GM18519 (cell line): ENCODE results near the gene SLC2A4RG.
"Not testable (repeated sequence)": the region's sequence is repeated elsewhere in the genome, so short reads cannot be mapped to it uniquely, and the experiment has no call there.

ENCODE experiments used
- ATAC-seq: cut with Tn5 transposase; IDR thresholded peaks from one replicate; pipeline ENCODE4 v1.9.1; 2021; ENCODE audit warnings: mild to moderate bottlenecking, moderate library complexity; ENCODE audit not compliant: unreplicated experiment, low FRiP score

SLC2A4RG gene

GRCh38 chr20:63709149-63709527 is 30.4 kb upstream of the SLC2A4RG start:
- no peak for ATAC-seq

DNA sequence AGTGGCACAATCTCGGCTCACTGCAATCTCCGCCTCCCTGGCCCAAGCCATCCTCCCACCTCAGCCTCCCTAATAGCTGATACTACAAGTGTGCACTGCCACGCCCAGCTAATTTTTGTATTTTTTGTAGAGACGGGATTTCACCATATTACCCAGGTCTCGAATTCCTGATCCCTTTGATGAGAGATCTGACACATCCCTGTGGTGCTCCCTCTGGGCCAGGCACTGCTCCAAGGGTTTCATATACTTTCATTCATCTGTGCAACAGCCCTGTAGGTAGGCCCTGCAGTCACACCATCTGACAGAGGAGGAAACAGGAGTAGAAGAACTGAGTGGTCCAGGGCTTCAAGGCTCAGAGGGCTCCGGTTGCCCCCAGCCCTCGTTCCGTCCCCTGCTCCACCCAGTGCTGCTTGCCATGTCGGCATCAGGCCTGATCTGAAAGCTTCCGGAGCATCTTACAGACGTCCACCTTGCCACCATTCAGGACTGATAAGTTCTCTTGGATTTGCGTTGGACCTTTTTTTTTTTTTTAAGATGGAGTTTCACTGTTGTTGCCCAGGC is 28.4 kb upstream of the SLC2A4RG start:
- ATAC-seq: no peak

DNA sequence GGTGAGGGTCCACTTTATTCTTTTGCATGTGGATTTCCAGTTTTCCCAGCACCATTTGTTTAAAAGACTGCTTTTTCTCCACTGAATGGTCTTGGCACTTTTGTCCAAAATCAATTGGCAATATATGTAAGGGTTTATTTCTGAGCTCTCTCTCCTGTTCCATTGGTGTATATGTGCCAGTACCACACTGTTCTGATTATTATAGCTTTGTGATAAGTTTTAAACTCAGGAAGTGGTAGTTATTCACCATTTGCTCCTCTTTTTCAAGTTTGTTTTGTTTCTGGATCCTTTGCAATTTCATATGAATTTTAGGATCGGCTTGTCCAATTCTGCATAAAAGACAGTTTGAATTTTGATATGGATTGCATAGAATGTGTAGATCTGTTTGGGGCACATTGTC is 27.4 kb upstream of the SLC2A4RG start:
- ATAC-seq: no peak

DNA sequence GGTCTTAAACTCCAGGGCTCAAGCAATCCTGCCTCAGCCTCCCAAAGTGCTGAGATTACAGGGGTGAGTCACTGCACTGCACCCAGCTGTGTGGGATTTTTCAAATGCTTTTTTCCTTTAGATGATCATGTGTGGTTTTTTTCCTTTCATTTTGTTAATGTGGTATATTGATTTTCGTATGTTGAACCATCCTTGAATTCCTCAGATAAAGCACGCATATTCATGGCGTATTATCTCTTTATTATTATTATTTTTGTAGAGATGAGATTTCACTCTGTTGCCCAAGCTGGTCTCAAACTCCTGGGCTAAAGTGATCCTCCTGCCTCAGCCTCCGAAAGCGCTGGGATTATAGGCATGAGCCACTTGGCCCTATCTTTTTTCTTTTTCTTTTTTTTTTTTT is 24.7 kb upstream of the SLC2A4RG start:
- ATAC-seq: no peak

GRCh38 chr20:63718996-63719395 is 20.6 kb upstream of the SLC2A4RG start:
- no peak for ATAC-seq

DNA sequence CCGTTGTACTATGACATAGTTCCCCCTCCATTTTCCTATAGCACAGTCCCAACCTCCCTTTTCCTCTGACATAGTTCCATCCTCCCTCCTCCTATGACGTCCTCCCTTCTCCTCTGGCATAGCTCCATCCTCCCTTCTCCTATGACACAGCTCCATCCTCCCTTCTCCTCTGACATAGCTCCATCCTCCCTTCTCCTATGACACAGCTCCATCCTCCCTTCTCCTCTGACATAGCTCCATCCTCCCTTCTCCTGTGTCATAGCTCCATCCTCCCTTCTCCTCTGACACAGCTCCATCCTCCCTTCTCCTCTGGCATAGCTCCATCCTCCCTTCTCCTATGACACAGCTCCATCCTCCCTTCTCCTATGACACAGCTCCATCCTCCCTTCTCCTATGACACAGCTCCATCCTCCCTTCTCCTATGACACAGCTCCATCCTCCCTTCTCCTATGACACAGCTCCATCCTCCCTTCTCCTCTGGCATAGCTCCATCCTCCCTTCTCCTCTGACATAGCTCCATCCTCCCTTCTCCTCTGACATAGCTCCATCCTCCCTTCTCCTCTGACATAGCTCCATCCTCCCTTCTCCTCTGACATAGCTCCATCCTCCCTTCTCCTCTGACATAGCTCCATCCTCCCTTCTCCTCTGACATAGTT is 16.5 kb upstream of the SLC2A4RG start:
- ATAC-seq: not testable (repeated sequence)

- ATAC-seq: not testable (repeated sequence)
Measured at GRCh38 chr20:63730189-63730733, 9.3 kb upstream of the SLC2A4RG start.

DNA sequence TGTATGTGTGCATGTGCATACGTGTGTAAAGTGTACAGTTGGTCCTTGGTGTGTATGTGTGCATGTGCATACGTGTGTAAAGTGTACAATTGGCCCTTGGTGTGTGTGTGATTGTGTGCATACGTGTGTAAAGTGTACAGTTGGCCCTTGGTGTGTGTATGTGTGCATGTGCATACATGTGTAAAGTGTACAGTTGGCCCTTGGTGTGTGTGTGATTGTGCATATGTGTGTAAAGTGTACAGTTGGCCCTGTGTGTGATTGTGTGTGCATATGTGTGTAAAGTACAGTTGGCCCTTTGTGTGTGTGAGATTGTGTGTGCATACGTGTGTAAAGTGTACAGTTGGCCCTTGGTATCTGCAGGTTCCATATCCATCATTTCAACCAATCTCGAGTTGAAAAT is 8.2 kb upstream of the SLC2A4RG start:
- ATAC-seq: no peak

DNA sequence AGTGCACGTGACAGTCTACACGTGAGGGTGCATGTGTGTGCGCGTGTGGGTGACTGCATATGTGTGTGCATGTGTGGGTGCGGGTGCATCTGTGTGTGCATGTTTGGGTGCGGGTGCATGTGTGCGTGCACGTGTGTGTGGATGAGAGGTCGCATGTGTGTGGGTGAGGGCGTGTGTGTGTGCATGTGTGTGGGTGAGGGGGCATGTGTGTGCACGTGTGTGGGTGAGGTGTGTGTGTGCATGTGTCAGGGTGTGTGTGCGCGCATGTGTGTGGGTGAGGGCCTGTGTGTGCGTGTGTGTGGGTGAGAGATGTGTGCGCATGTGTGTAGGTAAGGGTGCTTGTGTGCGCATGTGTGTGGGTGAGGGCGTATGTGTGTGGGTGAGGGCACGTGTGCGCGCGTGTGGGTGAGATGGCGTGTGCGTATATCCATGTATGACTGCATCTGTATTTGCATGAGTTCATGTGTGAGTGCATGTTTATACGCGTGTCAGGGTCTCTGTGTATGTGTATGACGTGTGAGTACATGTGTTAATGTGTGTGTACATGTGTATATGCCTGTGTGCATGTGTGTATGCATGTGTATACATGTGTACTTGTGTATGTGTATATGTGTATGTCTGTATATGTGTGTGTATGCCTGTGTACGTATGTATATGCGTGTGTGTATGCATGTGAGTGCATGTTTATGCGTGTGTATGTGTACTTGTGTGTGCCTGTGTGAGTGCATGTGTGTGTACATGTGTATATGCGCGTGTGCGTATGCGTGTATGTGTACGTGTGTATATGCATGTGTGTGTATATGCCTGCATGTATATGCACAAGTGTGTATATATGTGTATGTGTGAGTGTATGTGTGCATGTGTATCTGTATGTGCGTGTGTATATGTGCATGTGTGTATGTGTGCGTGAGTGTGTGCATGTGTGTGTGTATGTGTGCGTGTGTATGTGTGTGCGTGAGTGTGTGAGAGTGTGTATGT is 7.2 kb upstream of the SLC2A4RG start:
- no peak for ATAC-seq

DNA sequence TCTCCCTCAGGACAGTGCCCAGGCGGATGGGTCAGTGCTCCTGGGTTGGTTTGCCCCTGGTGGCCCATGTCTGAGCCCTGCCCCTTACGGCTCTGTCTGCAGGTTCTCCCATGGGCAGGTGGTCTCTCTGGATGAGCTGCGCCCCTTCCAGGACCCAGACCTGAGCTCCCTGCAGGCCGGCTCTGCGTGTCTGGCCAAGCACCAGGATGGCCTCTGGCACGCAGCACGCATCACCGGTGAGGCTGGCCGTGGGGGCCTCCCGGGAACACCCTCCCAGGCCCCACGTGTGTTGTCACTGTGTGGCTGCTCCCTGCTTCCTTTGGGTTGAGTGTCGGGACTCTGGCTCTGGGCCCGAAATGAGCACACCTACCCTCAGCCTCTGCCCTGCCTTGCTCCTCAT is 6.5 kb upstream of the SLC2A4RG start:
- no peak for ATAC-seq

DNA sequence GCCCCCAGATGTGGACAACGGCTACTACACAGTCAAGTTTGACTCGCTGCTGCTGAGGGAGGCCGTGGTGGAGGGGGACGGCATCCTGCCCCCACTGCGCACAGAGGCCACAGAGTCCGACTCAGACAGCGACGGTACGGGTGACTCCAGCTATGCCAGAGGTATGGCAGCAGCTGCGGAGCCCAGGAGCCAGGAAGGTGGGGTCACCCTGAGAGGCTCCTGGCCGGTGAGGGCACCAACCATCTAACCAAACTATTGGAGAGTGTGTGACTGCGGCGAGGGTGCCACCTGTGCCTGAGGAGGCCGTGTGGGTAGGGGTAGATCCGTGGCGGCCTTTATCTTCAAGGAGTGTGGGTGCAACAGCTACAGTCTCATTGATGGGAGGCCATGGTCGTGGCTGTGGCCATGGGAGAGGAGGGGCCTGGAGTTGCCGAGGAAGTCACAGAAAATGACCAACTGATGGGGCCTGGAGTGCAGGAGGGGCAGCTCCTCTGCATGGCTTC is 5.9 kb upstream of the SLC2A4RG start:
- ATAC-seq: no peak

- ATAC-seq: no peak
Measured at GRCh38 chr20:63734111-63734945, 5.2 kb upstream of the SLC2A4RG start.

DNA sequence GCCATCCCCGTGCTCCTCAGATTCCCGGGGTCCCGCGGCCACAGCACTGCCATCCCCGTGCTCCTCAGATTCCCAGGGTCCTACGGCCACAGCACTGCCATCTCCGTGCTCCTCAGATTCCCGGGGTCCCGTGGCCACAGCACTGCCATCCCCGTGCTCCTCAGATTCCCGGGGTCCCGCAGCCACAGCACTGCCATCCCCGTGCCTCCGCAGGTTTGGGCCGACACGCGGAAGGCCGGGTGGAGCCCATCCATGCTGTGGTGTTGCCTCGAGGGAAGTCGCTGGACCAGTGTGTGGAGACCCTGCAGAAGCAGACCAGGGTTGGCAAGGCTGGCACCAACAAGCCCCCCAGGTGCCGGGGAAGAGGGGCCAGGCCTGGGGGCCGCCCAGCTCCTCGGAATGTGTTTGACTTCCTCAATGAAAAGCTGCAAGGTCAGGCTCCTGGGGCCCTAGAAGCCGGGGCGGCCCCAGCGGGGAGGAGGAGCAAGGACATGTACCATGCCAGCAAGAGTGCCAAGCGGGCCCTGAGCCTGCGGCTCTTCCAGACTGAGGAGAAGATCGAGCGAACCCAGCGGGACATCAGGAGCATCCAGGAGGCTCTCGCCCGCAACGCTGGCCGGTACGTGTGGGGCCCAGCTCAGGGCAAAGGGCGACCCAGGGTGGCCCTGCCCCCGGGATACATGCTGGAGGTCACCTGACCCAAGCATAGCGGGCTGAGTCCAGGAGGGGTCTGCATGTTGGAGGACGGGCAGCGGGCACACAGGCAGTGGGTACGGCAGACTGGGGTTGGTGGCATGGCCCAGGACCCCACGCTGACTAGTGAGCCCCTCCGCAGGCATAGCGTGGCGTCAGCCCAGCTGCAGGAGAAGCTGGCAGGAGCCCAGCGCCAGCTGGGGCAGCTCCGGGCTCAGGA is 4.4 kb upstream of the SLC2A4RG start:
- no peak for ATAC-seq

DNA sequence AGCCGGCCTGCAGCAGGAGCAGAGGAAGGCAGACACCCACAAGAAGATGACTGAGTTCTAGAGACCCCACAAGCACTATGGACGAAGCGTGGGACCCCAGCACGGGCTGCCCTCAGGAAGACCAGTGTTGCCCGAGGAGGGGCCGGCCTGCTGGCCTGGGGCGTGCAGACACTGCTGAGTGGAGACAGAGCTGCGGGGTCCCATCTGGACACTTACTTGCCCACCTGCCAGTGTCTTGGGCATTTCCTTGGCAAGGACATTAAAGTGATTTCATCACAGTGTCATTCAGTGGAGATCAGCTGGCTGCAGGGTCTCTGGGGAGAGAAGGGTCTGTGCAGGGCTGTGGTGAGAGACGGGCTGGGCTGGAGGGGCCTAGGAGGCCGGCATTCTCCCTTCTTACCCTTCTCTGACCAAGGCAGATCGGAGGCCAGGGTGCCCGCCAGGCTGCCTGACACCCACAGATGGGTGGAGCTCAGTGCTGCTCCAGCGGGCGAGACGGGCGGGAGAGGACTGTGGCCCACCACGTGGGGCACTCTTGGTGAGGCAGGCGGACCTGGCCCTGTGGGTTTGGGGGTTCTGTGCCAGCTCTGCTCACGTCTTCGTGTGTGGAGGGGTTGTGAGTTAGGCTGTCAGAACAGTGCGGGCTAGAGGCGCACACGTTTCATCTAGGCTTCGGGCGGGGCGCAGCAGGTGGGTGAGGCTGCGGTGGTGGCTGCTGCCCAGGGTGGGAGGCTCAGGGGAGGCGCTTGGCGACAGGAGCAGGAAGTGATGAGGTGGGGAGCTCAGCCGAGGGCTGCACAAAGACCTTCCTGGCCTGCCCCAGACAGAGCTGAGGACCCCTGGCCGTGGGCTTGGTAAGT is 3.5 kb upstream of the SLC2A4RG start, which contains the start of gene LIME1:
Gene LIME1 (plus strand): TSS at position 806 of the 860 bp plus-strand sequence. CDS start 886 bp downstream, outside the sequence.
- ATAC-seq: no peak

- no peak for ATAC-seq
Measured at GRCh38 chr20:63736893-63737694, 2.5 kb upstream of the SLC2A4RG start.

GRCh38 chr20:63737695-63737944 is 2.0 kb upstream of the SLC2A4RG start:
- no peak for ATAC-seq

DNA sequence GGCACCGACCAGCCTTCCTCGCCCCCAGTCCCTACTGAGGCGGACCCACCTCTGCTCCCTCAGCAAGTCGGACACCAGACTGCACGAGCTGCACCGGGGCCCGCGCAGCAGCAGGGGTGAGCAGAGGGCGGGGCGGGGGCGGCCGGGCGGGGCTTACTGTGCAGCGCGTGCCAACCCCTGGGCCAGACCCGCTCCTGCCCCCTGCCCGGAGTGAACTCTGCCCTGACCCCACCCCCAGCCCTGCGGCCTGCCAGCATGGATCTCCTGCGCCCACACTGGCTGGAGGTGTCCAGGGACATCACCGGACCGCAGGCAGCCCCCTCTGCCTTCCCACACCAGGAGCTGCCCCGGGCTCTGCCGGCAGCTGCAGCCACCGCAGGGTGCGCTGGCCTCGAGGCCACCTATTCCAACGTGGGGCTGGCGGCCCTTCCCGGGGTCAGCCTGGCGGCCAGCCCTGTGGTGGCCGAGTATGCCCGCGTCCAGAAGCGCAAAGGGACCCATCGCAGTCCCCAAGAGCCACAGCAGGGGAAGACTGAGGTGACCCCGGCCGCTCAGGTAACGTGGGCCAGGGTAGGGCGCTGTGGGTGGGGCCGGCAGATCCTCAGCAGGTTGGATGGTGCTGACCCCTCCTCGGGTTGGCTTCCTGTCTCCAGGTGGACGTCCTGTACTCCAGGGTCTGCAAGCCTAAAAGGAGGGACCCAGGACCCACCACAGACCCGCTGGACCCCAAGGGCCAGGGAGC is 1.5 kb upstream of the SLC2A4RG start:
- no peak for ATAC-seq
